Kidney (tissue), 14 donors: Measurements from ENCODE around the gene AFF3. TPM values are rescaled to one million over a fixed set of nuclear protein-coding genes. Genes with fewer than 3 reads are reported as not detected.

Source experiments
- DNase-seq, 5 donors: peaks; one replicate each; pipeline ENCODE4 v3.0.0-alpha.2; 2013 to 2020
- FAIRE-seq: peaks from 2 replicates; lab custom pipeline; 2012; peaks lifted over from hg19 to GRCh38; lab: Jason Lieb, UNC
- H3K27ac ChIP-seq, 2 donors: one replicate each; pipeline ENCODE4 v1.7.0; 2013; ENCODE audit warnings: low read depth in 2 of 2, low read length in 2 of 2, inconsistent platforms in 1 of 2
- H3K27me3 ChIP-seq: one replicate; pipeline ENCODE4 v1.7.1; 2013; ENCODE audit warnings: low read length, inconsistent platforms; ENCODE audit not compliant: control insufficient read depth, insufficient read depth
- H3K36me3 ChIP-seq, 3 donors: one replicate each; pipeline versions ENCODE4 v1.7.0 to v1.7.1; 2013; ENCODE audit warnings: low read length in 3 of 3, control low read depth in 1 of 3, inconsistent platforms in 1 of 3; ENCODE audit not compliant: insufficient read depth in 3 of 3, control insufficient read depth in 2 of 3
- H3K4me1 ChIP-seq, 3 donors: one replicate each; pipeline versions ENCODE4 v1.7.0 to v1.7.1; 2013; ENCODE audit warnings: low read length in 3 of 3, inconsistent platforms in 1 of 3, low read depth in 1 of 3; ENCODE audit not compliant: control insufficient read depth in 2 of 3, insufficient read depth in 2 of 3
- H3K4me3 ChIP-seq, 3 donors: one replicate each; pipeline versions ENCODE4 v1.7.0 to v1.8.1; 2013; ENCODE audit warnings: low read length in 3 of 3, control low read depth in 1 of 3, inconsistent platforms in 1 of 3
- H3K9ac ChIP-seq, 3 donors: one replicate each; pipeline versions ENCODE4 v1.7.0 to v1.7.1; 2013; ENCODE audit warnings: low read length in 3 of 3, control low read depth in 1 of 3, inconsistent platforms in 1 of 3
- H3K9me3 ChIP-seq, 3 donors: one replicate each; pipeline versions ENCODE4 v1.7.0 to v1.7.1; 2013; ENCODE audit warnings: low read length in 3 of 3, control low read depth in 1 of 3, inconsistent platforms in 1 of 3; ENCODE audit not compliant: control insufficient read depth in 2 of 3, insufficient read depth in 1 of 3
- CTCF ChIP-seq: IDR thresholded peaks from 3 replicates; pipeline ENCODE4 v1.5.1; 2012; ENCODE audit warnings: mild to moderate bottlenecking, moderate library complexity, borderline replicate concordance; ENCODE audit not compliant: insufficient read depth; ENCODE audit errors: extremely low read depth
- intact Hi-C: fragments of 100-400 bp; cut with DNase I; formaldehyde crosslinking; loops from one replicate; pipeline ENCODE4 v1.11.1; 2022
- polyA plus RNA-seq: library from polyadenylated mRNA; stranded (reverse); fragments of 350-450 nt; fragmentation: Illumina TruSeq; extraction: RNeasy Lipid Tissue Mini Kit (QIAGEN cat#74804); gene quantifications from one replicate; pipeline ENCODE4 v1.2.3, GENCODE V29; 2014; ENCODE audit warnings: low read depth, low replicate concordance; ENCODE audit not compliant: insufficient read depth
- total RNA-seq: library from RNA; stranded (reverse); fragmentation: NEBNext Ultra II Directional; extraction: Animal tissue kit (Norgen Biotek cat#: 25700); gene quantifications from one replicate; pipeline ENCODE4 v1.2.1, GENCODE V29; 2021
- donor health status: control.
- donor health status: control.
- donor health status: control.
- donor health status: control.
- donor health status: control.
- donor health status: DM: yes; HTN: yes; CAD: no.
- donor health status: Normal renal cell carcinoma (clear cell type).

AFF3 gene
- total and polyA plus RNA-seq, 2 donors from 2014 or later, result 0.65 to 11.0 TPM

- intact Hi-C loops, result no loop called here
- H3K9me3 ChIP-seq, result no peaks in the 10 kb centered on the region
- no peaks in the 10 kb centered on the region for H3K36me3 ChIP-seq
- DNase-seq, result no peak
- H3K9ac ChIP-seq, result no peak overlapping the region
- FAIRE-seq, result no peak
- no peak for TF ChIP-seq CTCF
- no peaks in the 10 kb centered on the region for H3K27me3 ChIP-seq
- no peaks in the 10 kb centered on the region for H3K4me1 ChIP-seq
- H3K27ac ChIP-seq, result no peak overlapping the region
- H3K4me3 ChIP-seq, result no peak overlapping the region
Observed at GRCh38 chr2:100008956-100009355, 133.4 kb downstream of the AFF3 start.

GRCh38 chr2:100006516-100006915 lies 135.9 kb downstream of the AFF3 start:
- Histone ChIP-seq H3K27me3 (no peaks in the 10 kb centered on the region), H3K4me3 (no peak overlapping the region), H3K27ac (no peak overlapping the region), H3K9me3 (no peaks in the 10 kb centered on the region), H3K36me3 (no peaks in the 10 kb centered on the region), H3K4me1 (no peaks in the 10 kb centered on the region), H3K9ac (no peak overlapping the region)
- TF ChIP-seq CTCF, result no peak
- DNase-seq, result no peak
- intact Hi-C loops, result no loop called here
- FAIRE-seq, result no peak

- Histone ChIP-seq H3K36me3 (no peaks in the 10 kb centered on the region), H3K4me3 (no peak overlapping the region), H3K27ac (no peak overlapping the region), H3K27me3 (no peaks in the 10 kb centered on the region), H3K9me3 (no peaks in the 10 kb centered on the region), H3K4me1 (no peaks in the 10 kb centered on the region), H3K9ac (no peak overlapping the region)
- TF ChIP-seq CTCF, result no peak
- intact Hi-C loops, result no loop called here
- no peak for FAIRE-seq
- DNase-seq, result peak in 2 of 5 donors; percentile 64 to 77
Observed at GRCh38 chr2:100004959-100005387, 137.4 kb downstream of the AFF3 start.

- H3K9me3 ChIP-seq, result no peaks in the 10 kb centered on the region
- no peaks in the 10 kb centered on the region for H3K36me3 ChIP-seq
- DNase-seq, result no peak
- no peaks in the 10 kb centered on the region for H3K4me1 ChIP-seq
- H3K27ac ChIP-seq, result no peak overlapping the region
- FAIRE-seq, result peak; percentile 29
- intact Hi-C loops, result no loop called here
- H3K9ac ChIP-seq, result no peak overlapping the region
- no peak for TF ChIP-seq CTCF
- no peaks in the 10 kb centered on the region for H3K27me3 ChIP-seq
- H3K4me3 ChIP-seq, result no peak overlapping the region
Observed at GRCh38 chr2:100004348-100004884, 138.0 kb downstream of the AFF3 start.
